ENCODE data around the gene CUL9. TPM values are rescaled to one million over a fixed set of nuclear protein-coding genes. Genes with fewer than 3 reads are reported as not detected.
A peak's percentile ranks its signal among the peaks of the same experiment; 100 is the strongest.

CUL9 gene
- total RNA-seq, 1 donor from 2014 or later, result 29.0 TPM

DNA sequence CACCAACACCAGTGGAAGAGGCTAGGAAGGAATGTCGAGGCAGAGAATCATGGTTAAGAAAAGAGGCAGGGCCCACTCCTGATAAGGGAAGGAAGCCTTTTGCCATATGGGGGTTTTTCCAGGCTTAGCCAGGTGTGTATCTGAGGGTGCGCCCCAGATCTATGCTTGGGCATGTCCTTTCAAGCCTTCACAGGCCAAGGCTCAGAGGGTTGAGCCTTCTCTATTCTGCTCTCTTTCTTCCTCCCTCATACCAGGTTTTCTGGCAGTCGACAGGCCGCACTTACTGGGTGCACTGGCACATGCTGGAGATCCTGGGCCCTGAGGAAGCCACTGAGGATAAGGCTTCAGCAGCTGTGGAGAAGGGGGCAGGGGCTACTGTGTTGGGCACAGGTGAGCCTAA, 4.7 kb downstream of the CUL9 start:
- FAIRE-seq (no peak), DNase-seq (ENCODE audit: low read depth) (peak; percentile 78)
- H3K27me3 ChIP-seq (ENCODE audit: control insufficient read depth, insufficient read depth, low read length), result no peaks in the 10 kb centered on the region
- TF ChIP-seq, protein P1, sequence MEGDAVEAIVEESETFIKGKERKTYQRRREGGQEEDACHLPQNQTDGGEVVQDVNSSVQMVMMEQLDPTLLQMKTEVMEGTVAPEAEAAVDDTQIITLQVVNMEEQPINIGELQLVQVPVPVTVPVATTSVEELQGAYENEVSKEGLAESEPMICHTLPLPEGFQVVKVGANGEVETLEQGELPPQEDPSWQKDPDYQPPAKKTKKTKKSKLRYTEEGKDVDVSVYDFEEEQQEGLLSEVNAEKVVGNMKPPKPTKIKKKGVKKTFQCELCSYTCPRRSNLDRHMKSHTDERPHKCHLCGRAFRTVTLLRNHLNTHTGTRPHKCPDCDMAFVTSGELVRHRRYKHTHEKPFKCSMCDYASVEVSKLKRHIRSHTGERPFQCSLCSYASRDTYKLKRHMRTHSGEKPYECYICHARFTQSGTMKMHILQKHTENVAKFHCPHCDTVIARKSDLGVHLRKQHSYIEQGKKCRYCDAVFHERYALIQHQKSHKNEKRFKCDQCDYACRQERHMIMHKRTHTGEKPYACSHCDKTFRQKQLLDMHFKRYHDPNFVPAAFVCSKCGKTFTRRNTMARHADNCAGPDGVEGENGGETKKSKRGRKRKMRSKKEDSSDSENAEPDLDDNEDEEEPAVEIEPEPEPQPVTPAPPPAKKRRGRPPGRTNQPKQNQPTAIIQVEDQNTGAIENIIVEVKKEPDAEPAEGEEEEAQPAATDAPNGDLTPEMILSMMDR (IDR thresholded peaks at IDR 0.05; ENCODE audit: insufficient read depth, low read length, severe bottlenecking), result no peak
- H3K36me3 ChIP-seq (ENCODE audit: control insufficient read depth, insufficient read depth, low read length), result peaks cover 8% of the 10 kb centered on the region
- peak overlapping the region; percentile 0 for H3K4me3 ChIP-seq (ENCODE audit: low read depth, low read length)

DNA sequence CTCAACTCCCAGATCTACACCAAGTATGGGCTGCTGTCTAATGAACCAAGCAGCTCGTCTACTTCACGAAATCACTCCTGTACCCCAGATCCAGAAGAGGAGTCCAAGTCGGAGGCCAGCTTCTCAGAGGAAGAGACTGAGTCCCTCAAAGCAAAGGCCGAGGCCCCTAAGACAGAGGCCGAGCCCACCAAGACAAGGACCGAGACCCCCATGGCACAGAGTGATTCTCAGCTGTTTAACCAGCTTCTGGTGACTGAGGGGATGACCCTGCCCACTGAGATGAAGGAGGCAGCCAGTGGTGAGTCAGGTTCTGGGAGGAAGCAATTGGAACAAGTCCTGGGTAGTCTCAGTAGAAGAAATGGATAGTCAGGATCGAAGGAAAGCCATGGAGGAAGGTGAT, 5.8 kb downstream of the CUL9 start:
- TF ChIP-seq, protein P1 (IDR thresholded peaks at IDR 0.05; ENCODE audit: insufficient read depth, low read length, severe bottlenecking), result no peak
- DNase-seq (ENCODE audit: low read depth), result no peak
- H3K27me3 ChIP-seq (ENCODE audit: control insufficient read depth, insufficient read depth, low read length), result no peaks in the 10 kb centered on the region
- peaks cover 11% of the 10 kb centered on the region for H3K36me3 ChIP-seq (ENCODE audit: control insufficient read depth, insufficient read depth, low read length)
- FAIRE-seq, result no peak
- no peak overlapping the region for H3K4me3 ChIP-seq (ENCODE audit: low read depth, low read length)

DNA sequence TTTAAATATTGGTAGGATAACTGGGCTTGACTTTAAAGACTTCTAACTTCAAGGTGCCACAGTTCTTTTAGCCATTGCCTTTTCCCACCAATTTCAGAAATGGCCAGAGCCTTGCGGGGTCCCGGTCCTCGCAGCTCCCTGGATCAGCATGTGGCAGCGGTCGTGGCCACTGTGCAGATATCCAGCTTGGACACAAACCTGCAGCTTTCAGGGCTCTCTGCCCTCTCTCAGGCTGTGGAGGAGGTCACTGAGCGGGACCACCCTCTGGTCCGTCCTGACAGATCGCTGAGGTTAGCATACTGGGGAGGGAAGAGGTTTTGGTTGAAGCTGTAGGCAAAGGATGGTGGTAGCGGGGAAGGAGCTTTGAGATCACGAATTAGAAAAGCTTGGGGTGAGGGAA, 6.4 kb downstream of the CUL9 start:
- no peaks in the 10 kb centered on the region for H3K27me3 ChIP-seq (ENCODE audit: control insufficient read depth, insufficient read depth, low read length)
- TF ChIP-seq, protein P1 (IDR thresholded peaks at IDR 0.05; ENCODE audit: insufficient read depth, low read length, severe bottlenecking), result no peak
- peaks cover 13% of the 10 kb centered on the region for H3K36me3 ChIP-seq (ENCODE audit: control insufficient read depth, insufficient read depth, low read length)
- DNase-seq (ENCODE audit: low read depth) (no peak), FAIRE-seq (no peak)
- no peak overlapping the region for H3K4me3 ChIP-seq (ENCODE audit: low read depth, low read length)

GRCh38 chr6:43189776-43190304, 7.8 kb downstream of the CUL9 start:
- DNase-seq (ENCODE audit: low read depth) (no peak), FAIRE-seq (no peak)
- H3K27me3 ChIP-seq (ENCODE audit: control insufficient read depth, insufficient read depth, low read length), result no peaks in the 10 kb centered on the region
- TF ChIP-seq, protein P1 (IDR thresholded peaks at IDR 0.05; ENCODE audit: insufficient read depth, low read length, severe bottlenecking), result no peak
- peaks cover 10% of the 10 kb centered on the region for H3K36me3 ChIP-seq (ENCODE audit: control insufficient read depth, insufficient read depth, low read length)
- H3K4me3 ChIP-seq (ENCODE audit: low read depth, low read length), result no peak overlapping the region

GRCh38 chr6:43192911-43193310, 10.9 kb downstream of the CUL9 start:
- Histone ChIP-seq H3K27me3 (ENCODE audit: control insufficient read depth, insufficient read depth, low read length) (no peaks in the 10 kb centered on the region), H3K36me3 (ENCODE audit: control insufficient read depth, insufficient read depth, low read length) (peaks cover 17% of the 10 kb centered on the region), H3K4me3 (ENCODE audit: low read depth, low read length) (no peak overlapping the region)
- TF ChIP-seq, protein P1 (IDR thresholded peaks at IDR 0.05; ENCODE audit: insufficient read depth, low read length, severe bottlenecking), result no peak
- no peak for DNase-seq (ENCODE audit: low read depth)
- FAIRE-seq, result no peak

GRCh38 chr6:43193929-43194328, 11.9 kb downstream of the CUL9 start:
- H3K27me3 ChIP-seq (ENCODE audit: control insufficient read depth, insufficient read depth, low read length), result no peaks in the 10 kb centered on the region
- peaks cover 14% of the 10 kb centered on the region for H3K36me3 ChIP-seq (ENCODE audit: control insufficient read depth, insufficient read depth, low read length)
- FAIRE-seq (no peak), DNase-seq (ENCODE audit: low read depth) (no peak)
- no peak overlapping the region for H3K4me3 ChIP-seq (ENCODE audit: low read depth, low read length)
- TF ChIP-seq, protein P1 (IDR thresholded peaks at IDR 0.05; ENCODE audit: insufficient read depth, low read length, severe bottlenecking), result no peak
